Astrocyte (in vitro differentiated cells and primary cell): ENCODE results near the gene VGLL4. TPM values are rescaled to one million over a fixed set of nuclear protein-coding genes. Genes with fewer than 3 reads are reported as not detected.
A peak's percentile ranks its signal among the peaks of the same experiment; 100 is the strongest.
"Not testable (repeated sequence)": the region's sequence is repeated elsewhere in the genome, so short reads cannot be mapped to it uniquely, and the experiment has no call there.

Source experiments
- DNase-seq: peaks from one replicate; pipeline ENCODE4 v3.0.0-alpha.2; 2010; ENCODE audit warnings: low read depth
- FAIRE-seq: peaks from 2 replicates; lab custom pipeline; 2011; peaks lifted over from hg19 to GRCh38; lab: Jason Lieb, UNC
- H2AFZ ChIP-seq: 2 replicates; pipeline ENCODE4 v1.6.0; 2012; ENCODE audit warnings: low read depth, low read length, inconsistent platforms
- H3K27ac ChIP-seq: 2 replicates; pipeline ENCODE4 v1.5.1; 2011; ENCODE audit warnings: low read depth, low read length, inconsistent platforms
- H3K27me3 ChIP-seq: 2 replicates; pipeline ENCODE4 v1.6.0; 2011; ENCODE audit warnings: low read length, inconsistent platforms; ENCODE audit not compliant: insufficient read depth
- H3K36me3 ChIP-seq: 2 replicates; pipeline ENCODE4 v1.5.1; 2011; ENCODE audit warnings: low read length, inconsistent platforms; ENCODE audit not compliant: insufficient read depth
- H3K4me1 ChIP-seq: 2 replicates; pipeline ENCODE4 v1.5.1; 2011; ENCODE audit warnings: low read length, inconsistent platforms; ENCODE audit not compliant: insufficient read depth
- H3K4me2 ChIP-seq: 2 replicates; pipeline ENCODE4 v1.6.0; 2012; ENCODE audit warnings: low read length, inconsistent platforms
- H3K4me3 ChIP-seq: 2 replicates; pipeline ENCODE4 v1.5.1; 2011; ENCODE audit warnings: low read depth, mild to moderate bottlenecking, low read length, inconsistent platforms; ENCODE audit not compliant: insufficient read depth
- H3K79me2 ChIP-seq: 2 replicates; pipeline ENCODE4 v1.6.0; 2012; ENCODE audit warnings: mild to moderate bottlenecking, low read length, inconsistent platforms; ENCODE audit not compliant: insufficient read depth
- H3K9ac ChIP-seq: 2 replicates; pipeline ENCODE4 v1.6.0; 2012; ENCODE audit warnings: mild to moderate bottlenecking, low read length, inconsistent platforms
- H3K9me3 ChIP-seq: 2 replicates; pipeline ENCODE4 v1.5.1; 2012; ENCODE audit warnings: low read depth, mild to moderate bottlenecking, low read length, inconsistent platforms; ENCODE audit not compliant: insufficient read depth
- H4K20me1 ChIP-seq: 2 replicates; pipeline ENCODE4 v1.6.0; 2012; ENCODE audit warnings: low read length, inconsistent platforms; ENCODE audit not compliant: insufficient read depth
- H3K27ac Mint-ChIP-seq: one replicate; pipeline ENCODE4 v1.8.0; 2021; ENCODE audit warnings: mild to moderate bottlenecking, mixed read lengths; ENCODE audit not compliant: unreplicated experiment
- H3K27me3 Mint-ChIP-seq: one replicate; pipeline ENCODE4 v1.8.0; 2021; ENCODE audit warnings: low read depth, mixed read lengths; ENCODE audit not compliant: unreplicated experiment
- H3K36me3 Mint-ChIP-seq: one replicate; pipeline ENCODE4 v1.8.0; 2021; ENCODE audit warnings: low read depth, mixed read lengths; ENCODE audit not compliant: unreplicated experiment
- H3K4me1 Mint-ChIP-seq: one replicate; pipeline ENCODE4 v1.8.0; 2021; ENCODE audit warnings: low read depth, mixed read lengths; ENCODE audit not compliant: unreplicated experiment
- H3K4me3 Mint-ChIP-seq: one replicate; pipeline ENCODE4 v1.8.0; 2021; ENCODE audit warnings: mild to moderate bottlenecking, moderate library complexity, mixed read lengths; ENCODE audit not compliant: unreplicated experiment
- H3K9me3 Mint-ChIP-seq: one replicate; pipeline ENCODE4 v1.8.0; 2021; ENCODE audit warnings: mild to moderate bottlenecking, mixed read lengths; ENCODE audit not compliant: unreplicated experiment
- CTCF ChIP-seq: IDR thresholded peaks from 2 replicates; pipeline ENCODE4 v1.5.1; 2011; ENCODE audit warnings: low read depth, mild to moderate bottlenecking, inconsistent platforms, low read length, moderate library complexity; ENCODE audit not compliant: insufficient read depth
- EZH2 ChIP-seq: IDR thresholded peaks from 2 replicates; pipeline ENCODE4 v1.6.1; 2012; ENCODE audit warnings: mild to moderate bottlenecking, low read length, inconsistent platforms; ENCODE audit not compliant: insufficient read depth
- total RNA-seq: library from RNA; stranded (reverse); gene quantifications from 2 replicates; pipeline ENCODE4 v1.2.1, GENCODE V29; 2021

Gene VGLL4
- total RNA-seq, 1 donor from 2014 or later = 70.3 TPM

GRCh38 chr3:11529281-11529680 lies 114.4 kb downstream of the VGLL4 start:
- Histone ChIP-seq H3K79me2 (peaks cover 4% of the 10 kb centered on the region), H3K4me3 (peak overlapping the region; percentile 26), H3K36me3 (no peaks in the 10 kb centered on the region), H3K9ac (peak overlapping the region; percentile 75), H3K4me1 (peaks cover 33% of the 10 kb centered on the region), H3K9me3 (no peaks in the 10 kb centered on the region), H3K4me2 (peak overlapping the region; percentile 75), H3K27me3 (no peaks in the 10 kb centered on the region), H3K27ac (peak overlapping the region; percentile 93), H4K20me1 (no peaks in the 10 kb centered on the region), H2AFZ (no peak overlapping the region)
- Mint-ChIP-seq H3K27me3 (no peaks in the 10 kb centered on the region), H3K36me3 (peaks cover 7% of the 10 kb centered on the region), H3K4me3 (no peak overlapping the region), H3K4me1 (peaks cover 18% of the 10 kb centered on the region), H3K27ac (peak overlapping the region; percentile 94), H3K9me3 (no peaks in the 10 kb centered on the region)
- DNase-seq (peak; percentile 46), FAIRE-seq (no peak)
- TF ChIP-seq EZH2 = no peak
- TF ChIP-seq CTCF = no peak

DNA sequence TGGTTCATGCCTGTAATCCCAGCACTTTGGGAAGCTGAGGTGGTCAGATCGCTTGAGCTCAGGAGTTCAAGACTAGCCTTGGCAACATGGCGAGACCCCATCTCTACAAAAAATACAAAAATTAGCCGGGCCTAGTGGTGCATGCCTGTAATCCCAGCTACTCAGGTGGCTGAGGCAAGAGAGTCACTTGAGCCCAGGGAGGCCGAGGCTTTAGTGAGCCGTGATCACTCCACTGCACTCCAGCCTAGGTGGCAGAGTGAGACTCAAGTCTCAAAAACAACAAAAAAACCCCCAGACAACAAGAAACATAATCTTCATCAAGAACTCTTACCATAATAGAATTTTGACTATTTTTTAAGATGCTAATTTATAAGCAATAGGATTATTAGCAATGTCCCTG lies 117.6 kb downstream of the VGLL4 start:
- H2AFZ ChIP-seq, FAIRE-seq, H3K27ac ChIP-seq, H3K9me3 Mint-ChIP-seq, H3K36me3 Mint-ChIP-seq, H3K27ac Mint-ChIP-seq, H3K4me3 ChIP-seq, H4K20me1 ChIP-seq, H3K36me3 ChIP-seq, H3K27me3 ChIP-seq, H3K4me3 Mint-ChIP-seq, H3K27me3 Mint-ChIP-seq, H3K4me2 ChIP-seq, H3K9me3 ChIP-seq, H3K79me2 ChIP-seq, H3K9ac ChIP-seq, DNase-seq: not testable (repeated sequence)
- peaks cover 16% of the 10 kb centered on the region for H3K4me1 Mint-ChIP-seq
- H3K4me1 ChIP-seq = peaks cover 38% of the 10 kb centered on the region

GRCh38 chr3:11523572-11524101 lies 120.1 kb downstream of the VGLL4 start:
- Mint-ChIP-seq H3K4me3 (no peak overlapping the region), H3K27me3 (no peaks in the 10 kb centered on the region), H3K9me3 (peaks cover 3% of the 10 kb centered on the region), H3K36me3 (peaks cover 4% of the 10 kb centered on the region), H3K4me1 (no peaks in the 10 kb centered on the region), H3K27ac (no peak overlapping the region)
- no peak overlapping the region for H3K27ac ChIP-seq
- FAIRE-seq (no peak), DNase-seq (no peak)
- no peak overlapping the region for H3K4me2 ChIP-seq
- peaks cover 15% of the 10 kb centered on the region for H3K4me1 ChIP-seq
- no peaks in the 10 kb centered on the region for H4K20me1 ChIP-seq
- no peaks in the 10 kb centered on the region for H3K27me3 ChIP-seq
- no peaks in the 10 kb centered on the region for H3K9me3 ChIP-seq
- TF ChIP-seq CTCF (no peak), EZH2 (no peak)
- no peak overlapping the region for H3K4me3 ChIP-seq
- no peak overlapping the region for H3K9ac ChIP-seq
- no peaks in the 10 kb centered on the region for H3K79me2 ChIP-seq
- no peak overlapping the region for H2AFZ ChIP-seq
- H3K36me3 ChIP-seq = no peaks in the 10 kb centered on the region
